BE2C (cell line): ENCODE measurements around the gene TTC21A.
"Not testable (repeated sequence)": the region's sequence is repeated elsewhere in the genome, so short reads cannot be mapped to it uniquely, and the experiment has no call there.

Experiments used
- DNase-seq: peaks from one replicate; pipeline ENCODE4 v3.0.0-alpha.2; 2020
- H3K27me3 ChIP-seq: fragments of 250-450 bp; sonication (Bioruptor Pico); 2 replicates; pipeline ENCODE4 v1.5.1; 2020; ENCODE audit warnings: mild to moderate bottlenecking
- H3K36me3 ChIP-seq: fragments of 250-450 bp; sonication (Bioruptor Pico); 2 replicates; pipeline ENCODE4 v1.5.1; 2020; ENCODE audit warnings: mild to moderate bottlenecking
- H3K4me1 ChIP-seq: fragments of 250-450 bp; sonication (Bioruptor Pico); 2 replicates; pipeline ENCODE4 v1.5.1; 2020
- H3K4me3 ChIP-seq: 2 replicates; pipeline ENCODE4 v1.5.1; 2011; ENCODE audit warnings: low read depth, low read length
- H3K9me3 ChIP-seq: fragments of 250-450 bp; sonication (Bioruptor Pico); 2 replicates; pipeline ENCODE4 v1.5.1; 2020
- CTCF ChIP-seq: IDR thresholded peaks from 2 replicates; pipeline ENCODE4 v1.5.1; 2012; ENCODE audit warnings: mild to moderate bottlenecking, low read depth, low read length

The TTC21A gene

GRCh38 chr3:39165518-39165917 is 58.0 kb downstream of the TTC21A start:
- Histone ChIP-seq H3K36me3 (no peaks in the 10 kb centered on the region), H3K27me3 (no peaks in the 10 kb centered on the region), H3K9me3 (no peaks in the 10 kb centered on the region), H3K4me1 (no peaks in the 10 kb centered on the region), H3K4me3 (no peak overlapping the region)
- no peak for TF ChIP-seq CTCF
- no peak for DNase-seq

DNA sequence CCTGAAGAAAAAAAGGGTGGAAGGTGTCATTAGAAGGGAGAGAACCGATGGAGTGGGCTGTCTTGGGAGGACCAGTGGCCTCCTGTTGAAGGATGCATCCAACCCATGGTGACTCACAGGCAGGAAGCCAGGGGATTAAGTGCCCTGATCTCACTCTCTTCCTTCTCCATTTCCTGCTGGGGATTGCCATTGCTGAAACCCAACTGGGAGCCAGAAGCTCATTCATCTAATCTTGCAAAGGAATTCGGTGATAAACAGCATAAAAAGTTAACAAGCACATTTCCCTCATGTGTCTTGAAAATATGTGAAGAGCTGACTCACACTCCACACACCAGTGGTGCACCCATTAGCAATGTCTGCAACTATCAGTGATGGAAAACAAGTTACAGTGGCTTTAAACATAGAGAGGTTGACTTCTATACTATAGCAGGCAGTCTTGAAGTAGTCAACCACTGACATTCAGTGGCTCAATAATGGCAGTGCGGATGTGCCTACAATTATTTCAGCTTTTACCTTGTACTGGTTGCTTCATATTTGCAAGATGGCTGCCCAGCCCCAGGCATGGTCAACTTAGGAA is 58.7 kb downstream of the TTC21A start:
- no peak for TF ChIP-seq CTCF
- no peak overlapping the region for H3K4me3 ChIP-seq
- DNase-seq, result no peak
- no peaks in the 10 kb centered on the region for H3K27me3 ChIP-seq
- H3K4me1 ChIP-seq, result no peaks in the 10 kb centered on the region
- H3K9me3 ChIP-seq, result no peaks in the 10 kb centered on the region
- H3K36me3 ChIP-seq, result no peaks in the 10 kb centered on the region

- no peaks in the 10 kb centered on the region for H3K9me3 ChIP-seq
- no peak for TF ChIP-seq CTCF
- no peak for DNase-seq
- no peaks in the 10 kb centered on the region for H3K27me3 ChIP-seq
- H3K36me3 ChIP-seq, result no peaks in the 10 kb centered on the region
- no peak overlapping the region for H3K4me3 ChIP-seq
- no peaks in the 10 kb centered on the region for H3K4me1 ChIP-seq
Measured at GRCh38 chr3:39166932-39167532, 59.6 kb downstream of the TTC21A start.

GRCh38 chr3:39168156-39168780 is 60.8 kb downstream of the TTC21A start:
- H3K27me3 ChIP-seq, result no peaks in the 10 kb centered on the region
- TF ChIP-seq CTCF, result no peak
- no peaks in the 10 kb centered on the region for H3K4me1 ChIP-seq
- no peak for DNase-seq
- no peaks in the 10 kb centered on the region for H3K9me3 ChIP-seq
- no peak overlapping the region for H3K4me3 ChIP-seq
- no peaks in the 10 kb centered on the region for H3K36me3 ChIP-seq

- H3K36me3 ChIP-seq, result no peaks in the 10 kb centered on the region
- H3K4me1 ChIP-seq, result no peaks in the 10 kb centered on the region
- H3K27me3 ChIP-seq, result no peaks in the 10 kb centered on the region
- H3K9me3 ChIP-seq, result no peaks in the 10 kb centered on the region
- H3K4me3 ChIP-seq, result no peak overlapping the region
- no peak for DNase-seq
- TF ChIP-seq CTCF, result no peak
Measured at GRCh38 chr3:39169712-39170111, 62.2 kb downstream of the TTC21A start.

- Histone ChIP-seq H3K4me3 (no peak overlapping the region), H3K9me3 (no peaks in the 10 kb centered on the region), H3K27me3 (no peaks in the 10 kb centered on the region), H3K36me3 (no peaks in the 10 kb centered on the region), H3K4me1 (no peaks in the 10 kb centered on the region)
- DNase-seq, result no peak
- no peak for TF ChIP-seq CTCF
Measured at GRCh38 chr3:39170461-39170860, 63.0 kb downstream of the TTC21A start.

DNA sequence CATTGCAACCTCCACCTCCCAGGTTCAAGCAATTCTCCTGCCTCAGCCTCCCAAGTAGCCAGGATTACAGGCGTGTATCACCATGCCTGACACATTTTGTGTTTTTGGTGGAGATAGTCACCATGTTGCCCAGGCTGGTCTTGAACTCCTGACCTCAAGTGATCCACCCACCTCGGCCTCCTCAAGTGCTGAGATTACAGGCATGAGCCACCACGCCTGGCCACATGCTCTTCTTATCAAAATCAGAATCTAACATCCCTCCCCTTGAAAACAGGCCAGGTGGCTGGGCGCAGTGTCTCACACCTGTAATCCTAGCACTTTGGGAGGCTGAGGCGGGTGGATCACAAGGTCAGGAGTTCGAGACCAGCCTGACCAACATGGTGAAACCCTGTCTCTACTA is 63.4 kb downstream of the TTC21A start:
- not testable (repeated sequence) for H3K9me3 ChIP-seq, H3K4me1 ChIP-seq, DNase-seq, H3K36me3 ChIP-seq, H3K4me3 ChIP-seq, H3K27me3 ChIP-seq
